Upper lobe of right lung (tissue), 1 donor: ENCODE measurements around the gene SYNE1. TPM values are rescaled to one million over a fixed set of nuclear protein-coding genes. Genes with fewer than 3 reads are reported as not detected.

Source experiments
- ATAC-seq: fragments of 200-7000 bp; cut with Tn5 transposase; one replicate; pipeline ENCODE4 v1.9.1; 2020; ENCODE audit warnings: mild to moderate bottlenecking, moderate library complexity
- DNase-seq: peaks from one replicate; pipeline ENCODE4 v3.0.0-alpha.2; 2020
- H3K27ac ChIP-seq: fragments of 200-600 bp; one replicate; pipeline ENCODE4 v1.8.0; 2022
- H3K27me3 ChIP-seq: fragments of 200-600 bp; one replicate; pipeline ENCODE4 v1.8.0; 2022; ENCODE audit warnings: mild to moderate bottlenecking
- H3K36me3 ChIP-seq: fragments of 200-600 bp; one replicate; pipeline ENCODE4 v1.8.0; 2022
- H3K4me1 ChIP-seq: fragments of 200-600 bp; one replicate; pipeline ENCODE4 v1.8.0; 2022
- H3K4me3 ChIP-seq: fragments of 200-600 bp; one replicate; pipeline ENCODE4 v1.8.0; 2022; ENCODE audit warnings: mild to moderate bottlenecking
- H3K9me3 ChIP-seq: fragments of 200-600 bp; one replicate; pipeline ENCODE4 v1.8.0; 2022
- CTCF ChIP-seq: fragments of 200-600 bp; IDR thresholded peaks from one replicate; pipeline ENCODE4 v1.8.0; 2022; ENCODE audit warnings: antibody characterized with exemption
- intact Hi-C: fragments of 100-400 bp; cut with DNase I; formaldehyde crosslinking; loops from one replicate; pipeline ENCODE4 v1.11.0; 2022
- total RNA-seq: library from RNA; stranded (reverse); fragmentation: NEBNext Ultra II Directional; extraction: Animal tissue kit (Norgen Biotek cat#: 25700); gene quantifications from one replicate; pipeline ENCODE4 v1.2.1, GENCODE V29; 2021
- donor health status: DM: no; HTN: yes; CAD: no; lungs with severe emphysema.

The SYNE1 gene
- total RNA-seq, 1 donor from 2014 or later = 168 TPM

- Histone ChIP-seq H3K27ac (peak overlapping the region; percentile 56), H3K36me3 (peaks cover 70% of the 10 kb centered on the region), H3K27me3 (no peaks in the 10 kb centered on the region), H3K9me3 (no peaks in the 10 kb centered on the region), H3K4me3 (no peak overlapping the region), H3K4me1 (peaks cover 16% of the 10 kb centered on the region)
- TF ChIP-seq CTCF = no peak
- intact Hi-C loops = no loop called here
- DNase-seq (no peak), ATAC-seq (peak; percentile 60)
Observed at GRCh38 chr6:152271776-152272464, 365.2 kb downstream of the SYNE1 start.

GRCh38 chr6:152270301-152270925 is 366.7 kb downstream of the SYNE1 start:
- Histone ChIP-seq H3K9me3 (no peaks in the 10 kb centered on the region), H3K4me3 (no peak overlapping the region), H3K36me3 (peaks cover 69% of the 10 kb centered on the region), H3K27ac (peak overlapping the region; percentile 56), H3K4me1 (peaks cover 16% of the 10 kb centered on the region), H3K27me3 (no peaks in the 10 kb centered on the region)
- intact Hi-C loops = no loop called here
- TF ChIP-seq CTCF = no peak
- DNase-seq = no peak
- ATAC-seq = no peak

GRCh38 chr6:152268846-152269442 is 368.2 kb downstream of the SYNE1 start:
- peak overlapping the region; percentile 21 for H3K27ac ChIP-seq
- H3K4me3 ChIP-seq = no peak overlapping the region
- H3K4me1 ChIP-seq = peaks cover 16% of the 10 kb centered on the region
- no peak for ATAC-seq
- no peak for TF ChIP-seq CTCF
- intact Hi-C loops = no loop called here
- H3K36me3 ChIP-seq = peaks cover 60% of the 10 kb centered on the region
- H3K27me3 ChIP-seq = no peaks in the 10 kb centered on the region
- H3K9me3 ChIP-seq = no peaks in the 10 kb centered on the region
- no peak for DNase-seq

- Histone ChIP-seq H3K4me1 (peaks cover 13% of the 10 kb centered on the region), H3K4me3 (no peak overlapping the region), H3K27me3 (no peaks in the 10 kb centered on the region), H3K36me3 (peaks cover 57% of the 10 kb centered on the region), H3K9me3 (no peaks in the 10 kb centered on the region), H3K27ac (no peak overlapping the region)
- TF ChIP-seq CTCF = peak; percentile 59
- no peak for DNase-seq
- ATAC-seq = no peak
- intact Hi-C loops = no loop called here
Observed at GRCh38 chr6:152267967-152268845, 369.0 kb downstream of the SYNE1 start.

GRCh38 chr6:152265651-152266050 is 371.5 kb downstream of the SYNE1 start:
- ATAC-seq (no peak), DNase-seq (no peak)
- peaks cover 6% of the 10 kb centered on the region for H3K4me1 ChIP-seq
- H3K27ac ChIP-seq = peak overlapping the region; percentile 5
- no peaks in the 10 kb centered on the region for H3K27me3 ChIP-seq
- H3K9me3 ChIP-seq = no peaks in the 10 kb centered on the region
- intact Hi-C loops = no loop called here
- H3K4me3 ChIP-seq = no peak overlapping the region
- H3K36me3 ChIP-seq = peaks cover 54% of the 10 kb centered on the region
- no peak for TF ChIP-seq CTCF
